Measurements from ENCODE around the gene STUM. TPM values are rescaled to one million over a fixed set of nuclear protein-coding genes. Genes with fewer than 3 reads are reported as not detected.

The STUM gene
- total RNA-seq, 1 donor from 2014 or later: not detected

DNA sequence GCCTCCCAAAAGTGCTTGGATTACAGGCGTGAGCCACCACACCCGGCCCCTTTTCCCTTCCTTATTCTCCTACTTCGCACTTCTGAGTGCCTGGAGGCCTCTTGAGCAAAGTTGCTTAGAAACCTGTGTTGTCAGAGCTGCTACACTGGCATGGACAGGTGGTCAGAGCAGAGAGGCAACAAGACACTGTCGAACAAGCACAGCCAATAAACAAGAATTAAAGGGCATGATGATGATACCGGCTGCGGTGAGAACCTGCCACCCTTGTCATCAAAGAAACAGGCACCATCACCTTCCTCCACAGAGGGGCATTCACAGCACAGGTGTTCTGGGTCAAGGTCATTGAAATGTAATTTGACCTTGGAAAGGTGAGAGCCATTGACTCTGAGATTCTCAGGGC, 23.3 kb downstream of the STUM start:
- Mint-ChIP-seq H3K4me3 (no peak overlapping the region), H3K27ac (no peak overlapping the region), H3K36me3 (ENCODE audit: low read depth) (no peaks in the 10 kb centered on the region), H3K9me3 (no peaks in the 10 kb centered on the region), H3K4me1 (ENCODE audit: low read depth) (no peaks in the 10 kb centered on the region), H3K27me3 (ENCODE audit: insufficient read depth) (peaks cover 11% of the 10 kb centered on the region)
- intact Hi-C loops (cut with micrococcal nuclease): no loop called here
- no peak for DNase-seq (ENCODE audit: low spot score)

DNA sequence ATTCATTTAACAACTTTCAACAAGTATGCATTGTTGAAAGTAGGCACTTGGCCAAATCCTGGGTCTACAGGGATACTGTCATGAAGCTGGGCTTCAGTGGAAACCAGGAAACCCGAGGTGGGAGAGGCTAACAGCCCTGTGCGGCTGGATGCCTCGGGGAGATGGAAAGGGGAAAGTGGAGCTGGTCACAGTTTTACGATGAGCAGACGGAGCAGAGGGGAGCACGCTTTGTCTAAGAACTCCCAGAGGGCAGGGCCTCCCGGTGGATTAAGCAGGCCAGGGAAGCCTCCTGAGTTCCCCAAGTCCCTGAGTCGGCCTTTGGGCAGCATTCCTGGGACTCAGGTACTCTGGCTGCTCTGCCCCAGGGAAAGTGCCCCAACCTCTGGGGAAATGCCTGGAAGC, 23.8 kb downstream of the STUM start:
- Mint-ChIP-seq H3K27ac (no peak overlapping the region), H3K27me3 (ENCODE audit: insufficient read depth) (peaks cover 11% of the 10 kb centered on the region), H3K9me3 (no peaks in the 10 kb centered on the region), H3K4me3 (no peak overlapping the region), H3K36me3 (ENCODE audit: low read depth) (no peaks in the 10 kb centered on the region), H3K4me1 (ENCODE audit: low read depth) (no peaks in the 10 kb centered on the region)
- DNase-seq (ENCODE audit: low spot score): no peak
- intact Hi-C loops (cut with micrococcal nuclease): no loop called here

DNA sequence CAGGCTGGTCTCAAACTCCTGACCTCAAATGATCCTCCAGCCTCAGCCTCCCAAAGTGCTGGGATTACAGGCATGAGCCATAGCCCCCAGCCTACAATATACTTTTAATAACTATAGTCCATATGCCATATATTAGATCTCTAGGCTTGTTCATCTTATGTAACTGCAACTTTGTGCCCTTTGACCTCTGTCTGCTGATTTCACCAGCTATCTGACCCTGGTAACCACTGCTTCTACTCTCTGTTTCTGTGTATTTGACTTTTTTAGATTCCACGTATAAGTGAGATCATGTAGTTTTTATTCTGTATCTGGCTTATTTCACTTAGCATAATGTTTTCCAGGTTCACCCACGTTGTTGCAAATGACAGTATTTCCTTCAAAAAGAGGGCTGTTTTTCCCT, 25.5 kb downstream of the STUM start:
- no peak for DNase-seq (ENCODE audit: low spot score)
- Mint-ChIP-seq H3K27ac (no peak overlapping the region), H3K27me3 (ENCODE audit: insufficient read depth) (peaks cover 8% of the 10 kb centered on the region), H3K4me1 (ENCODE audit: low read depth) (no peaks in the 10 kb centered on the region), H3K4me3 (no peak overlapping the region), H3K9me3 (no peaks in the 10 kb centered on the region), H3K36me3 (ENCODE audit: low read depth) (no peaks in the 10 kb centered on the region)
- intact Hi-C loops (cut with micrococcal nuclease): no loop called here

DNA sequence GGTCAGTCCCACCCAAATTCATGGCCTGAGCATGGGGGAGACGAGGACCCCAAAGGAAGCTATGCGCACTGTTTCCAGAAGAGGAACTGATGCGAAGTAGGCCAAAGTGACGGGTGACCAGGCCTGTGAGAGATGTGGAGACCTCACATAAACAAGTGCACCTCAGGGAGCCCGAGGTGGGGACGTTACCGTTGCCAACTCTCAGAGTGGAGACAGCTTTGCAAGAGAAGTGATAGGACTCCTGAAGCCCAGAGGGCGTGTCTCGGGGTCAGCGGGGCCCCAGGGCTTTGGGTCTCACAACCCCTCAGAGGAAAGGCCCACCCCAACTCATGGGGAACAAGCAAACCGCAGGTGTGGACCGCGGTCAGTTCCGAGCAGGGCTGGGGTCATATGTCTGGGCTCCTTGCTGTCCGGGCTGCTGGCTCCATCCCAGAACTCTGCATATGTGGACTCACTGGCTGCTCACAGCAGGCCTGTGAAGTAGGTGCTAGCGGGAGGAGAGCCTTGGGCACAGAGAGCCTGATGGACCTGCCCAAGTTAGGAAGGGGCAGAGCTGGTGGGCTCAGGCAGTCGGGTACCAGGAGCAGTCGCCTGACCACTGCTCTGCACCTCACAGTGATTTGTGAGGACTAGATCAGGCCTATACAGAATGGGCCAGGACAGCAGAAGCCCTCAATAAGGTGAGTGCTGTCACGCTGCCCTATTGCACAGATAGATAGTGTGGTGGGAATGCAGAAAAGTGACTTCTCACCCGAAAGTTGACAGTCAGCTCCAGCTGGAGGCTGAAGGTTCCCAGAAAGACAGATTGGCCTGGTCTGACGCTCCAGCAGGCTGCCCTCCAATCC, 26.2 kb downstream of the STUM start:
- Mint-ChIP-seq H3K36me3 (ENCODE audit: low read depth) (no peaks in the 10 kb centered on the region), H3K27me3 (ENCODE audit: insufficient read depth) (peaks cover 8% of the 10 kb centered on the region), H3K4me3 (no peak overlapping the region), H3K27ac (no peak overlapping the region), H3K9me3 (no peaks in the 10 kb centered on the region), H3K4me1 (ENCODE audit: low read depth) (no peaks in the 10 kb centered on the region)
- no peak for DNase-seq (ENCODE audit: low spot score)
- intact Hi-C loops (cut with micrococcal nuclease): no loop called here

DNA sequence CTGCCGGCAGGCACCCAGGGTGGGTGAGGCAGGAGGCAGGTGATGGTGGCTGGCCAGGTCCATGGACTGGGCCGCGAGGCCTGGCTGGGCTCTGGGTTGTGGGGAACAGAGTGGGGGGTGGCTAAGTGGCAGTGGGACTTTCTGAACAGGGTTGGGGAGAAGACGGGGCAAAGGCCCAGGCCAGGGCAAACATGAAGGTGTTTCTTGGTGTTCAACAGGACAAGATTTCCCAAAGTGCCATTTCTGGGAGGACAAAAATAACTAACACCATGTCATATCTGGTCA, 26.8 kb downstream of the STUM start:
- Mint-ChIP-seq H3K27ac (no peak overlapping the region), H3K4me1 (ENCODE audit: low read depth) (no peaks in the 10 kb centered on the region), H3K27me3 (ENCODE audit: insufficient read depth) (peaks cover 5% of the 10 kb centered on the region), H3K36me3 (ENCODE audit: low read depth) (no peaks in the 10 kb centered on the region), H3K9me3 (no peaks in the 10 kb centered on the region), H3K4me3 (no peak overlapping the region)
- no peak for DNase-seq (ENCODE audit: low spot score)
- intact Hi-C loops (cut with micrococcal nuclease): no loop called here

DNA sequence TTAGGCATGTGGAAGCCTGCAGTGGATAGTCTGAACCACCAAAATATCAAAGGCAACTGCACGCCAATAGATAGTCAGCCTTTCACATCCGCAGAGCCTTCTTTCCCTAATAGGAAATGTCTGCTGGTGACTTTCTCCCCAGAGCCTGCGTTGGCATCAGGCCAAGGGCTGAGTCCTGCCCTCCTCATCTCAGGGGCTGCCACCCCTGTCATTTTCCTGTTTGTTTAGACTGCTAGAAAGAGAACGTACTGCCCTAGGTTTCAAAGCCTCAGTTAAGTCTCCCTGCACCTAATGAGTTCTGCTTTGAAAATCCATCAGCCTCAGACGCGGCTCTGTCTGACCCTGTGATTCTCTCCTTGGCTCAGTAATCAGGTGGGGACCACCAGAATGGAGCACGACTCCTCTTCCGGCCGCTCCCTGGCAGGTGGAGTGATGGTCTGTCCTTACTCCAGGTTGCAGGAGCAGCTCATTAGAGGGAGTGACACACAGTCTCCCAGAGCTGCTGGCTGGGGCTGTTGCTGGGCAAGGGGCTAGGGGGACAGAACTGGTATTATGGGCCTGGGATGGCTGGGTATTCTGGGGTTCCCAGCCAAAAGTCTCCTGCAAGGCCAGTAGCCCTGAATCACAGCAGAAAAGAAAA, 27.3 kb downstream of the STUM start:
- H3K4me3 Mint-ChIP-seq: no peak overlapping the region
- intact Hi-C loops (cut with micrococcal nuclease): no loop called here
- no peaks in the 10 kb centered on the region for H3K36me3 Mint-ChIP-seq (ENCODE audit: low read depth)
- no peak for DNase-seq (ENCODE audit: low spot score)
- no peak overlapping the region for H3K27ac Mint-ChIP-seq
- H3K9me3 Mint-ChIP-seq: no peaks in the 10 kb centered on the region
- no peaks in the 10 kb centered on the region for H3K4me1 Mint-ChIP-seq (ENCODE audit: low read depth)
- H3K27me3 Mint-ChIP-seq (ENCODE audit: insufficient read depth): peaks cover 5% of the 10 kb centered on the region

DNA sequence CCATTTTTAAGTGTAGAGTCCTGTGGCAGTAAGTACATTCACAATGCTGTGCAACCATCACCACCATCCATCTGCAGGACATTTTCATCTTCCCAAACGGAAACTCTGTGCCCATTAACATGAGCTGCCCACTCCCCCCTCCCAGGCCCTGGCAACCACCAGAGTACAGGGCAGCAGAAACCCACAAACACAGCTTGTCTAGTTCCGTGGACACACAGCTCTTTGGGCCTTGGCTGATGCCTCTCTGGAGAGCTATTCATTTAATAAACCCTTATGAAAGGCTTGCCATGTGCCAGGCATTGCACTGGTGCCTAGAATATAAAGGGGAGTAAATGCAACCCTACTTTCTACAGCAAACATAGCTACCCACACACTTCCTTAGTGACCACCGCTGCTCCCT, 28.0 kb downstream of the STUM start:
- no peaks in the 10 kb centered on the region for H3K4me1 Mint-ChIP-seq (ENCODE audit: low read depth)
- peaks cover 2% of the 10 kb centered on the region for H3K27me3 Mint-ChIP-seq (ENCODE audit: insufficient read depth)
- intact Hi-C loops (cut with micrococcal nuclease): no loop called here
- no peak overlapping the region for H3K4me3 Mint-ChIP-seq
- H3K36me3 Mint-ChIP-seq (ENCODE audit: low read depth): no peaks in the 10 kb centered on the region
- H3K27ac Mint-ChIP-seq: no peak overlapping the region
- DNase-seq (ENCODE audit: low spot score): no peak
- no peaks in the 10 kb centered on the region for H3K9me3 Mint-ChIP-seq

DNA sequence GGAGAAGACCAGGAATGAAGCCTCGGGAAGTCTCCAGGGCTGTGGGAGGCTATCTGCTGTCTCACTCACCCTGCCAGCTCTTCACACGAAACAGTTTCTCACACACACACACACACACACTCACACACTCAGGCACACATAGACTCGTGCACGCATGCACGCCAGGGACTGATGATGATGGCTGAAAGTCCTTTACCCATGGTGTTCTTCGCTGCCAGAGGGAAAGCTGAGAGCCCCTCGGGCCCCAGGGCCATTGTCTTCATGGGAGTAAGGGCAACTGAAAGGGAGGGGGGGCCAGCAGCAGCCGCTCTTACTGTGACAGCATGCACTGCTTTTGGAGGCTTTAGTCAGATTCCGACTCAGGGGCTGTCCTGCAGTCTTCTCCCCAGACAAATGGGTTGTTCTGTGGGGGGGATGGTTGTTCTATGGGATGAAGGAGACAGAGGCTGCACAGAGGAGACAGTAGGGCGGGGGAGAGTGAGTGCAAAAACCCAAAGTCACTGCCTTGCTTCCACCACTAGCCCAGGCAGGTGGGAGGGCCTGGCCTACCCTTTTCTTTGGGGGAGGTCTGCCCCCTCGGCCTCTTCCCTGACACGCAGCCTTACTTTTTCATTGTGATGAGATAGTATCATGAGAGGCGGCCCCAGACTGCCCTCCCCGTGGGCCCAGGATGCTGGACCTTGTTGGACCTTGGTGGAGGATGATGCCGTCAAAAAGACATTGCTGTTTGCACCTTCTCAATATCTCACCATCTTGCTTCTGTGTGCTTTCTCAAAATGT, 29.0 kb downstream of the STUM start:
- Mint-ChIP-seq H3K9me3 (no peaks in the 10 kb centered on the region), H3K27me3 (ENCODE audit: insufficient read depth) (peaks cover 4% of the 10 kb centered on the region), H3K36me3 (ENCODE audit: low read depth) (no peaks in the 10 kb centered on the region), H3K4me3 (no peak overlapping the region), H3K4me1 (ENCODE audit: low read depth) (no peaks in the 10 kb centered on the region), H3K27ac (no peak overlapping the region)
- DNase-seq (ENCODE audit: low spot score): no peak
- intact Hi-C loops (cut with micrococcal nuclease): no loop called here

DNA sequence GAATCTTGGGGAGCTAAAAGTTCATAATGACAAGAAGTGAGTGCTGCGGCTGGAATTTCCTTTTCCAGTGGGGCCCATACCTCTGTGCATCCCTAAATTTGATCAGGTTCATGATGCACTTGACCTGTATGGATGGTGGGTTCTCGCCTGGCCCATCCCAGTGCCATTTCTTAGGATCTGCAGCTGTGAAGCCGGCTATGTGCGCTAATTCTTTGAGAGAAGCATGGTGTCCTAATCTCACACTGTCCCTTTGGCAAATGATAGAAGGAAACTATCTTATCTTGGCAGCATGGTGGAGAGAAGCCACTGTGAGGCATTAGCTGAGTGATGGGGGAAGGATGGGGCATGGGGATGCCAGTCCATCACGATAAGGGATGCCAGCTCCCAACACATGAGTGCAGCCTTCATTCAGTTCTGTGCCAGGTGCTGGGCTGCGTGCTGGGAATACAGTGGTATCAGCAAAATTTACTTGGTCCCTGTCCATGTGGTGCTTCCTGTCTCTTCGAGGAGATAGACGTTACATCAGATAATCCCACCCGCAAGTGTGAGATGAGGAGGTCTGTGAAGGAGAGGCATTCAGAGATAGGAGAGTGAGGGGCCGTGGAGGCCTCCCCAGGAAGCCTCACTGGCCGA, 30.5 kb downstream of the STUM start:
- no peaks in the 10 kb centered on the region for H3K9me3 Mint-ChIP-seq
- H3K4me3 Mint-ChIP-seq: no peak overlapping the region
- H3K27ac Mint-ChIP-seq: no peak overlapping the region
- DNase-seq (ENCODE audit: low spot score): no peak
- no peaks in the 10 kb centered on the region for H3K4me1 Mint-ChIP-seq (ENCODE audit: low read depth)
- intact Hi-C loops (cut with micrococcal nuclease): no loop called here
- peaks cover 4% of the 10 kb centered on the region for H3K27me3 Mint-ChIP-seq (ENCODE audit: insufficient read depth)
- no peaks in the 10 kb centered on the region for H3K36me3 Mint-ChIP-seq (ENCODE audit: low read depth)

DNA sequence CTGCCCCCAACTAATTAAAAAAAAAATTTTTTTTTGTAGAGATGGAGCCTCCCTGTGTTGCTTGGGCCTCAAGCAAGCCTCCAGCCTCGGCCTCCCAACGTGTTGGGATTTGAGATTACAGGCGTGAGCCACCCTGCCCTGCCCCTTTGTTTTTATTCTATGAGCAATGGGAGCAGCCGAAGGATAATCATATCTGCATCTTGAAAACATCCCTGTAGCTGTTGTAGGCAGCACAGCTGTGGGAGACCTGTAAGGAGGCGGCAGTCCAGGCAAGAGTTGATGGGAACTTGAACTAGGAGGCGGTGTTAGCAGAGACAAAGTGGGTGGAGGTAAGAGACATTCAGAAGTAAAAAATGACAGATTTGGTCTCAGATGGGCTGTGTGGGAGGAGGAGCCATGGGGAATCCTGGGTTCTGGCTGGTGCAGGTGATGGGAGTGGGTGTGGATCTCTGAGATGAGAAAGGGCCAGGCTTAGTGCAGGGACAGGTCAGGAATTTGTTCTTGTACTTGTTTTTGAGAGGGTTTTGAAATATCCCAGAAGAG, 31.3 kb downstream of the STUM start:
- no peaks in the 10 kb centered on the region for H3K36me3 Mint-ChIP-seq (ENCODE audit: low read depth)
- H3K4me1 Mint-ChIP-seq (ENCODE audit: low read depth): no peaks in the 10 kb centered on the region
- no peaks in the 10 kb centered on the region for H3K9me3 Mint-ChIP-seq
- H3K4me3 Mint-ChIP-seq: no peak overlapping the region
- intact Hi-C loops (cut with micrococcal nuclease): no loop called here
- H3K27ac Mint-ChIP-seq: peak overlapping the region; percentile 6
- DNase-seq (ENCODE audit: low spot score): no peak
- peaks cover 4% of the 10 kb centered on the region for H3K27me3 Mint-ChIP-seq (ENCODE audit: insufficient read depth)

DNA sequence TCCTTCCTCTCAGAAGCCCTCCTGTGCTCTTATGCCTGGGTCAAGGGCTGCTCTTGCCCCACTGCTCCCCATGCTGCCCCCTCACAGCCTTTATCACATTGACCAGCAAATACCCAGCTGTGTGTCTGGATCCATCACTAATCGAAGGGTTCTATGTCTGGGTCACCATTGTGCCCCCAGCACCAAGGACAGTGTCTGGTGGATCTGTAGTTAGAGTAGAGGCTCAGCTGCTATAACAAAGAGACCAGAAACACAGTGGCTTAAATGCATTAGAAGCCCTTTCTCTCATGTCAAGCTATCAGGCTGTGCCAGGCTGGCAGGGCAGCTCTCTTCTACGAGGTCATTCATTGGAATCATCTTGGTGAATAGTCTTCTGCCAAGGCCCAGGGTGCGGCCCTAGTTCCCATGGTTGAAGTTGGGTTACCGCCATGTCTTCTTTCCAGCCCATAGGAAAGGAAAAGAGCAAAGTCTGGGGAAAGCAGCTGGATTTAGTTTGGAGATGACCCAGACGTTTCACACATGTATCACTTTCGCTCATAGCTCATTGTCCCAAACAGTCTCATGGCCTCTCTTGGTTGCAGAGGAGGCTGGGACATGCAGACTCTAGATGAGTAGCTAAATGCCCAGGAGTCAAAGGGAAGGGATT, 32.2 kb downstream of the STUM start:
- intact Hi-C loops (cut with micrococcal nuclease): no loop called here
- Mint-ChIP-seq H3K36me3 (ENCODE audit: low read depth) (no peaks in the 10 kb centered on the region), H3K4me3 (no peak overlapping the region), H3K27me3 (ENCODE audit: insufficient read depth) (peaks cover 4% of the 10 kb centered on the region), H3K4me1 (ENCODE audit: low read depth) (no peaks in the 10 kb centered on the region), H3K27ac (no peak overlapping the region), H3K9me3 (no peaks in the 10 kb centered on the region)
- no peak for DNase-seq (ENCODE audit: low spot score)

DNA sequence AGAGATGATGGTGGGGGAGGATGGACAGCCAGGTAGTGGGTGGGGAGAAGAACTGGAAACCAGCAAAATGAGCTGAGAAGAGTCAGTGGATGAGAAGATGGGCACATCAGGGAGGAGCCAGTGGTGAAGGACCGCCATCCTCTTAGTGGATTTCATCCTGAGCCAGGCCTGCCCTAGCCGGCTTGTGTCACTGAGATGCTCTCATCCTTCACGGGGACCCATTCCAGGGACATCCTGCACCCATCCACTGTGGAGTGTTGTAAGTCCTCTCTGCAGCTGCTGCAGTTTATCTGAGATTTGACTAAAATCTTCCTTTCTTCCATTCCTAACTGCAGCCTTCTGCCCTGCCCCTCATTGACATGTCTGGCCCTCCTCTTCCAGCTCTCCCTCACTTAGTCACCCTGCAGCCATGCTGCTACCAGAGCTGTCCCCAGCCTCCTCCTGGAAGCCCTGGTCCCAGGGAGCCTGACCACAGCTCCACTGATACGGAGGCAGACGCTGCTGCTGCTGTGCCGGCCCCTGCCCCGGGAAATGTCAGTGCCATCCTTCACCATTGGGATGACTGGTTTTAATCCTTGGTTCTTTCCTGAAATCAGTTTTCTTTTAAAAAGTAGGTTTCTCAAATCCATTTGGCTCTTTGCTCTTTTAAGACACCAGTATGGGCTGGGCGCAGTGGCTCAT, 33.2 kb downstream of the STUM start:
- Mint-ChIP-seq H3K4me1 (ENCODE audit: low read depth) (no peaks in the 10 kb centered on the region), H3K27me3 (ENCODE audit: insufficient read depth) (peaks cover 3% of the 10 kb centered on the region), H3K4me3 (no peak overlapping the region), H3K9me3 (no peaks in the 10 kb centered on the region), H3K27ac (no peak overlapping the region), H3K36me3 (ENCODE audit: low read depth) (no peaks in the 10 kb centered on the region)
- intact Hi-C loops (cut with micrococcal nuclease): no loop called here
- no peak for DNase-seq (ENCODE audit: low spot score)

Measured in activated T-helper 1 cell treated with anti-CD3 and anti-CD28 coated beads, Interleukin-12 subunit alpha, Interleukin-12 subunit beta, Interleukin-2, Interleukin-4 antibody, amounts not matched to agents 30 ng/mL and 10 ng/mL and 1 ng/mL, durations not matched to agents 14 hours and 24 hours and 36 hours (primary cell).